Pancreas (tissue), 10 donors: Measurements from ENCODE around the gene PPP3R1. TPM values are rescaled to one million over a fixed set of nuclear protein-coding genes. Genes with fewer than 3 reads are reported as not detected.

Source experiments
- ATAC-seq, 4 donors: fragments of 200-7000 bp; cut with Tn5 transposase; one replicate each; pipeline versions ENCODE4 v1.8.0 to v1.9.1; 2020; ENCODE audit warnings: mild to moderate bottlenecking in 4 of 4, moderate library complexity in 4 of 4
- DNase-seq, 6 donors: peaks; one replicate each; pipeline ENCODE4 v3.0.0-alpha.2; 2020
- FAIRE-seq: peaks from 2 replicates; lab custom pipeline; 2012; peaks lifted over from hg19 to GRCh38; lab: Jason Lieb, UNC
- H3K27ac ChIP-seq, 4 donors: fragments of 200-600 bp; sonication (generic); 1 replicate in 3 of 4; 2 replicates in 1 of 4; pipeline versions ENCODE4 v1.5.0 to v1.8.0; 2020
- H3K27me3 ChIP-seq, 4 donors: fragments of 200-600 bp; one replicate each; pipeline ENCODE4 v1.8.0; 2021
- H3K36me3 ChIP-seq, 3 donors: fragments of 200-600 bp; sonication (generic) in 1 of 3; one replicate each; pipeline versions ENCODE4 v1.5.0 to v1.8.0; 2020 to 2021
- H3K4me1 ChIP-seq, 3 donors: fragments of 200-600 bp; one replicate each; pipeline ENCODE4 v1.8.0; 2021
- H3K4me3 ChIP-seq, 4 donors: fragments of 200-600 bp; sonication (generic) in 2 of 4; one replicate each; pipeline versions ENCODE4 v1.5.0 to v1.8.0; 2020 to 2021
- H3K9me3 ChIP-seq, 4 donors: fragments of 200-600 bp; one replicate each; pipeline ENCODE4 v1.8.0; 2021
- CTCF ChIP-seq, 4 donors: fragments of 200-600 bp; sonication (generic) in 3 of 4; IDR thresholded peaks; one replicate each; pipeline versions ENCODE4 v1.5.0 to v1.8.0; 2021; ENCODE audit warnings: antibody characterized with exemption in 4 of 4
- WGBS, 2 donors: extraction: QIAGEN DNeasy Blood & Tissue Kit; methylation state at CpG; one replicate each; pipeline ENCODE4 v1.1.7; 2013; 5-methylcytosine and 5-hydroxymethylcytosine counted together
- intact Hi-C, 3 donors: fragments of 100-400 bp; cut with DNase I; formaldehyde crosslinking; loops; one replicate each; pipeline versions ENCODE4 v1.11.1 to v1.14.2; 2022
- polyA plus RNA-seq, 2 donors: library from polyadenylated mRNA; stranded (reverse); fragments of 200-250 nt; gene quantifications; one replicate each; pipeline ENCODE4 v1.2.3, GENCODE V29; 2013
- total RNA-seq, 6 donors: library from RNA; stranded (reverse); fragmentation: NEBNext Ultra II Directional in 4 of 6; extraction: Animal tissue kit (Norgen Biotek cat#: 25700) in 4 of 6; gene quantifications; one replicate each; pipeline versions ENCODE4 v1.2.1 to v1.2.4, GENCODE V29; 2021 to 2023
- donor health status: healthy with polysubstance abuse.
- donor health status: DM: no; HTN: no; CAD: no; lungs with moderate emphysema.
- donor health status: DM: no; HTN: no; CAD: no.
- donor health status: control.
- donor health status: control.
- donor health status: Bipolar disorder and iron deficiency.
- donor health status: DM: yes; HTN: yes; CAD: no.
- donor health status: DM: no; HTN: no; CAD: no.
- donor health status: DM: no; HTN: no; CAD: no.
- donor health status: DM: yes; HTN: yes; CAD: no.

PPP3R1 gene
- total and polyA plus RNA-seq, 8 donors, result 6.1 to 27.4 (median 19.6) TPM

DNA sequence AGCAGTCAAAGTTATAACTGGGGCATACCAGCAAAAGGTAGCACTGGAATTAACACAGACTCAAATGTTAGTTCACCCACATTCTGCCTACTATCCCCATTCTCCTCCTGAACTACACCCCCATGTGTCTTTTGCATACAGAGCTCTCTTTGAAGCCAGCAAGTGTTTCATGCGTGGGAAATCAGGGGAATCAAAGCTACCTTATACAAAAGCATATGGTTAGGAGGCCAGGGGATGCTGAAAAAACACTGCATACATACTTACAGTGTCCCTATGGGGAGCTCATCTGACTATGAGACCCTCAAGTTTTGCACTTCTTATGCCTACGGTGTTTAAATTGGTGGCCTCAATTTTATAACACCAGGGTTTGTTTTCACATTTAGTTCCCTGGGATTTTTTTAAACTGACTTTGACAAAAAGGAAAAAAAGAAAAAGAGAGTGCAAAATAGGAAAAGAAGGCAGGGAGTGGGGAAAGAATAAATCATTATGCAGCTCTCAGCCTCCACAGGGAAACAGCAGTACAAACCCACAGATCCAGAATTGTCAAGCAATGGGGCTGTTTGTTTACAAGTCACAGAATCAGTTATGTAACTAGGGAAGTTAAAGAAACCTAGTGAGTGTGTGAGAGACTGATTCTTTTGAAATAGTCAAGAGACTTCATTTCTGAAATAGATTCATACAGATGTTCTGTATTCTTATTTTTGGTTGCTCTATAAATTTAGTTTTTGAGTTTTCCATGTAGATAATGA, 20.1 kb upstream of the PPP3R1 start:
- Histone ChIP-seq H3K27ac (no peak overlapping the region), H3K4me3 (no peak overlapping the region), H3K36me3 (no peaks in the 10 kb centered on the region), H3K9me3 (no peaks in the 10 kb centered on the region), H3K27me3 (no peaks in the 10 kb centered on the region), H3K4me1 (no peaks in the 10 kb centered on the region)
- TF ChIP-seq CTCF (IDR thresholded peaks at IDR 0.05), result no peak
- 75 to 76% methylated on average over 2 of the region's 2 CpGs for WGBS, 2 donors
- peak in 3 of 4 donors; percentile 36 to 52 (median 49) for ATAC-seq
- intact Hi-C loops, result no loop called here
- DNase-seq, result no peak
- no peak for FAIRE-seq

DNA sequence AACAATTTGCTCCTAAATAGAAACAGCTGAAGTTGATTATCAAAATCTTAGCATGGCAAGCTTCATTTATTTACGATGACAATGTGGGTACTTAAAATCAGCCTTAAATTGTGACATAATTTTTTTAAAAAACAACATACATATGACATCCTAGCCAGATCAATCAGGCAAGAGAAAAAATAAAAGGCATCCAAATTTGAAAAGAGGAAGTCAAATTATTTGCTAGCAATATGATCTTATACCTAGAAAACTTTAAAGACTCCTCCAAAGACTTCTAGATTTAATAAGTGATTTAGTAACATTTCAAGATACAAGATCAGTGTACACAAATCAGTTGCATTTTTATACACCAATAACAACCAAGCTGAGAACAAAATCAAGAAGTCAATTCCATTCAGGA, 14.3 kb upstream of the PPP3R1 start:
- DNase-seq (no peak), FAIRE-seq (no peak), ATAC-seq (no peak)
- no peak for TF ChIP-seq CTCF (IDR thresholded peaks at IDR 0.05)
- WGBS, 2 donors, result 94 to 95% methylated on average over 1 of the region's 1 CpG
- Histone ChIP-seq H3K9me3 (no peaks in the 10 kb centered on the region), H3K4me3 (no peak overlapping the region), H3K27me3 (peaks cover 0 to 7% (median 0%) of the 10 kb centered on the region in 4 donors), H3K4me1 (no peaks in the 10 kb centered on the region), H3K27ac (no peak overlapping the region), H3K36me3 (no peaks in the 10 kb centered on the region)
- intact Hi-C loops, result no loop called here

DNA sequence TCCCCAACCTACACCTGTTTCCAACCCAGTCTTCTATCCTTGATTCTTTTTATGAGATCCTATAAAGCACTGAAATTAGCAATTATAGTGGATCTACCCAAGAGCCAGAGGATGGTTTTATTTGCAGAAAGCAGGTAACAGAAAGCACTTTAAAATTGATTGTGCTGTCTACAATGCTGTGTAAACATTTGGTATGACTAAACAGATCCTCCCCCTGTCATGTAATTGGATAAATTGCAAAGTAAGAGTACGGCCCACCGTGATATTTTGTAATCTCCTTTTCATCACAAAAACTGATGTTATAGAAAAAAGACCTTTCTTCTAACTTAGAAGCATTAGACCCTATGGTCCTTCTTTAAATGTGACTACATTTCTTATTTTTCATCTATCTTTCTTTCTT, 11.3 kb upstream of the PPP3R1 start:
- H3K36me3 ChIP-seq, result no peaks in the 10 kb centered on the region
- no peaks in the 10 kb centered on the region for H3K9me3 ChIP-seq
- no peak overlapping the region for H3K27ac ChIP-seq
- H3K4me3 ChIP-seq, result no peak overlapping the region
- no peak for TF ChIP-seq CTCF (IDR thresholded peaks at IDR 0.05)
- intact Hi-C loops, result no loop called here
- H3K27me3 ChIP-seq, result peaks cover 0 to 7% (median 0%) of the 10 kb centered on the region in 4 donors
- no peak for FAIRE-seq
- WGBS, 2 donors, result 35 to 45% methylated on average over 2 of the region's 2 CpGs
- no peak for ATAC-seq
- no peak for DNase-seq
- no peaks in the 10 kb centered on the region for H3K4me1 ChIP-seq

- FAIRE-seq (no peak), ATAC-seq (no peak), DNase-seq (no peak)
- H3K27ac ChIP-seq, result no peak overlapping the region
- 86 to 97% methylated on average over 2 of the region's 2 CpGs for WGBS, 2 donors
- no peaks in the 10 kb centered on the region for H3K9me3 ChIP-seq
- H3K27me3 ChIP-seq, result peaks cover 0 to 7% (median 0%) of the 10 kb centered on the region in 4 donors
- H3K36me3 ChIP-seq, result no peaks in the 10 kb centered on the region
- intact Hi-C loops, result no loop called here
- TF ChIP-seq CTCF (IDR thresholded peaks at IDR 0.05), result no peak
- H3K4me3 ChIP-seq, result no peak overlapping the region
- H3K4me1 ChIP-seq, result peaks cover 0 to 5% (median 0%) of the 10 kb centered on the region in 3 donors
Measured at GRCh38 chr2:68258851-68259250, 6.5 kb upstream of the PPP3R1 start.

GRCh38 chr2:68256093-68256450, 3.7 kb upstream of the PPP3R1 start:
- intact Hi-C loops, result no loop called here
- DNase-seq, result no peak
- no peak for FAIRE-seq
- peaks cover 0 to 8% (median 0%) of the 10 kb centered on the region in 3 donors for H3K4me1 ChIP-seq
- 89 to 96% methylated on average over 1 of the region's 1 CpG for WGBS, 2 donors
- no peak for TF ChIP-seq CTCF (IDR thresholded peaks at IDR 0.05)
- H3K4me3 ChIP-seq, result no peak overlapping the region
- no peak overlapping the region for H3K27ac ChIP-seq
- no peaks in the 10 kb centered on the region for H3K27me3 ChIP-seq
- no peaks in the 10 kb centered on the region for H3K9me3 ChIP-seq
- no peaks in the 10 kb centered on the region for H3K36me3 ChIP-seq
- ATAC-seq, result no peak
